ENCODE results near the gene NEK6.

DNA sequence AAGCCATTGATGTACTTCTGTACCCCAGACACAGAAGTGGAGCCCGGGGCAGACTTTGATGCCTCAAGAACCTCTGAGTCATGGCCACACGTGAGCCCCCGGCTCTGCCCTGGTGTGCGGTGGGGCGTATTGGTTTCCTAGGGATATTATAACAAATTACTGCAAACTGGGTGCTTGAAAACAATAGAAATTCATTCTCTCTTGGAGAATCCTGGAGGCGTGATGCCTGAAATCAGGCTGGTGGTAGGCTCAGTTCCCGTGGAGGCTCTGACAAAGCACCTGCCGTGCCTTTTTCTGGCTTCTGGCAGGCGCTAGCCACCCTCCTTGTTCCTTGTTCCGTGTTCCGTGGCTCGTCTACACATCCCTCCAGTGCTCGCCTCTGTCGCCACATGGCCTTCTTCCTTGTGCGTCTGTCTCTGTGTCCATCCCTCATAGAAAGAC is 24.2 kb downstream of the NEK6 start:
- TF ChIP-seq, protein P1, sequence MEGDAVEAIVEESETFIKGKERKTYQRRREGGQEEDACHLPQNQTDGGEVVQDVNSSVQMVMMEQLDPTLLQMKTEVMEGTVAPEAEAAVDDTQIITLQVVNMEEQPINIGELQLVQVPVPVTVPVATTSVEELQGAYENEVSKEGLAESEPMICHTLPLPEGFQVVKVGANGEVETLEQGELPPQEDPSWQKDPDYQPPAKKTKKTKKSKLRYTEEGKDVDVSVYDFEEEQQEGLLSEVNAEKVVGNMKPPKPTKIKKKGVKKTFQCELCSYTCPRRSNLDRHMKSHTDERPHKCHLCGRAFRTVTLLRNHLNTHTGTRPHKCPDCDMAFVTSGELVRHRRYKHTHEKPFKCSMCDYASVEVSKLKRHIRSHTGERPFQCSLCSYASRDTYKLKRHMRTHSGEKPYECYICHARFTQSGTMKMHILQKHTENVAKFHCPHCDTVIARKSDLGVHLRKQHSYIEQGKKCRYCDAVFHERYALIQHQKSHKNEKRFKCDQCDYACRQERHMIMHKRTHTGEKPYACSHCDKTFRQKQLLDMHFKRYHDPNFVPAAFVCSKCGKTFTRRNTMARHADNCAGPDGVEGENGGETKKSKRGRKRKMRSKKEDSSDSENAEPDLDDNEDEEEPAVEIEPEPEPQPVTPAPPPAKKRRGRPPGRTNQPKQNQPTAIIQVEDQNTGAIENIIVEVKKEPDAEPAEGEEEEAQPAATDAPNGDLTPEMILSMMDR (IDR thresholded peaks at IDR 0.05): no peak
- TF ChIP-seq POLR2A (IDR thresholded peaks at IDR 0.05): no peak
